Measurements from ENCODE around the gene LAP3. TPM values are rescaled to one million over a fixed set of nuclear protein-coding genes. Genes with fewer than 3 reads are reported as not detected.
A peak's percentile ranks its signal among the peaks of the same experiment; 100 is the strongest.

Gene LAP3
- polyA plus RNA-seq, 3 donors: 78.4 to 86.4 (median 85.2) TPM

GRCh38 chr4:17614416-17615299 lies 37.7 kb downstream of the LAP3 start, which contains the start of gene MED28:
Gene MED28, plus strand, starts transcription at chr4:17614641. Its CDS starts 14 bp downstream, at chr4:17614655.
- DNase-seq (ENCODE audit: low read depth in 3 of 3, low spot score in 2 of 3): peak; percentile 91 to 94 (median 91)

GRCh38 chr4:17616283-17616682 lies 39.3 kb downstream of the LAP3 start:
- no peak for DNase-seq (ENCODE audit: low read depth in 3 of 3, low spot score in 2 of 3)

GRCh38 chr4:17618926-17619325 lies 41.9 kb downstream of the LAP3 start:
- DNase-seq (ENCODE audit: low read depth in 3 of 3, low spot score in 2 of 3): no peak

GRCh38 chr4:17619416-17620105 lies 42.6 kb downstream of the LAP3 start:
- DNase-seq (ENCODE audit: low read depth in 3 of 3, low spot score in 2 of 3): no peak

- no peak for DNase-seq (ENCODE audit: low read depth in 3 of 3, low spot score in 2 of 3)
Observed at GRCh38 chr4:17623451-17624001, 46.5 kb downstream of the LAP3 start.

- no peak for DNase-seq (ENCODE audit: low read depth in 3 of 3, low spot score in 2 of 3)
Observed at GRCh38 chr4:17624821-17625220, 47.8 kb downstream of the LAP3 start.

- no peak for DNase-seq (ENCODE audit: low read depth in 3 of 3, low spot score in 2 of 3)
Observed at GRCh38 chr4:17630228-17630627, 53.2 kb downstream of the LAP3 start.

GRCh38 chr4:17633600-17633999 lies 56.6 kb downstream of the LAP3 start:
- no peak for DNase-seq (ENCODE audit: low read depth in 3 of 3, low spot score in 2 of 3)

- no peak for DNase-seq (ENCODE audit: low read depth in 3 of 3, low spot score in 2 of 3)
Observed at GRCh38 chr4:17635056-17635455, 58.1 kb downstream of the LAP3 start.

- DNase-seq (ENCODE audit: low read depth in 3 of 3, low spot score in 2 of 3): no peak
Observed at GRCh38 chr4:17636341-17636695, 59.3 kb downstream of the LAP3 start.

- DNase-seq (ENCODE audit: low read depth in 3 of 3, low spot score in 2 of 3): peak in 2 of 3 donors; percentile 20 to 40
Observed at GRCh38 chr4:17636696-17637622, 60.0 kb downstream of the LAP3 start.

GRCh38 chr4:17639136-17639535 lies 62.1 kb downstream of the LAP3 start:
- DNase-seq (ENCODE audit: low read depth in 3 of 3, low spot score in 2 of 3): no peak

- DNase-seq (ENCODE audit: low read depth in 3 of 3, low spot score in 2 of 3): no peak
Observed at GRCh38 chr4:17642398-17642783, 65.4 kb downstream of the LAP3 start.

- no peak for DNase-seq (ENCODE audit: low read depth in 3 of 3, low spot score in 2 of 3)
Observed at GRCh38 chr4:17646693-17647092, 69.7 kb downstream of the LAP3 start.

- no peak for DNase-seq (ENCODE audit: low read depth in 3 of 3, low spot score in 2 of 3)
Observed at GRCh38 chr4:17647176-17647806, 70.3 kb downstream of the LAP3 start.

GRCh38 chr4:17647927-17648326 lies 70.9 kb downstream of the LAP3 start:
- no peak for DNase-seq (ENCODE audit: low read depth in 3 of 3, low spot score in 2 of 3)

- DNase-seq (ENCODE audit: low read depth in 3 of 3, low spot score in 2 of 3): no peak
Observed at GRCh38 chr4:17650406-17650805, 73.4 kb downstream of the LAP3 start.

GRCh38 chr4:17654701-17655100 lies 77.7 kb downstream of the LAP3 start:
- no peak for DNase-seq (ENCODE audit: low read depth in 3 of 3, low spot score in 2 of 3)

- DNase-seq (ENCODE audit: low read depth in 3 of 3, low spot score in 2 of 3): no peak
Observed at GRCh38 chr4:17657090-17657489, 80.1 kb downstream of the LAP3 start.
